AG04450 (cell line): ENCODE results near the gene IQCB1. TPM values are rescaled to one million over a fixed set of nuclear protein-coding genes. Genes with fewer than 3 reads are reported as not detected.

Experiments used
- CTCF ChIA-PET: fragments of 300-600, 350-600 bp; formaldehyde crosslinking; extraction: SDS; loops from one replicate; lab custom pipeline; 2022; ENCODE audit warnings: antibody characterized with exemption, inconsistent platforms; lab: Charles Lee
- POLR2A ChIA-PET: fragments of 350-600 bp; formaldehyde crosslinking; extraction: SDS; loops from one replicate; lab custom pipeline; 2021; ENCODE audit warnings: antibody characterized with exemption, inconsistent platforms; lab: Yijun Ruan, JAX
- DNase-seq: peaks from one replicate; pipeline ENCODE4 v3.0.0-alpha.2; 2011; ENCODE audit warnings: low read depth, low spot score
- H3K27ac ChIP-seq: one replicate; pipeline ENCODE4 v1.5.1; 2012; ENCODE audit warnings: low read depth, low read length, control low read depth
- H3K27me3 ChIP-seq: one replicate; pipeline ENCODE4 v1.6.0; 2012; ENCODE audit warnings: low read length; ENCODE audit not compliant: control insufficient read depth, insufficient read depth
- H3K4me3 ChIP-seq: 2 replicates; pipeline ENCODE4 v1.5.1; 2011; ENCODE audit warnings: mild to moderate bottlenecking, low read depth, low read length, control low read depth
- H3K9me3 ChIP-seq: 2 replicates; pipeline ENCODE4 v1.5.1; 2012; ENCODE audit warnings: low read length; ENCODE audit not compliant: control insufficient read depth, insufficient read depth
- polyA plus RNA-seq: library from polyadenylated mRNA; depleted of rRNA; stranded (reverse); fragments of >200 nt; gene quantifications from 2 replicates; pipeline ENCODE4 v1.2.3, GENCODE V29; 2011
- TF ChIP-seq, protein P1 (sequence below): IDR thresholded peaks from 2 replicates; pipeline ENCODE4 v1.5.1; 2011; ENCODE audit warnings: low read depth, low read length, control low read depth, inconsistent platforms

The IQCB1 gene
- polyA plus RNA-seq, 1 experiment = 19.3 TPM

- Histone ChIP-seq H3K27ac (no peak overlapping the region), H3K4me3 (no peak overlapping the region), H3K9me3 (no peaks in the 10 kb centered on the region), H3K27me3 (peaks cover 7% of the 10 kb centered on the region)
- no peak for DNase-seq
- ChIA-PET CTCF (no interaction called here), POLR2A (no interaction called here)
- TF ChIP-seq, protein P1, sequence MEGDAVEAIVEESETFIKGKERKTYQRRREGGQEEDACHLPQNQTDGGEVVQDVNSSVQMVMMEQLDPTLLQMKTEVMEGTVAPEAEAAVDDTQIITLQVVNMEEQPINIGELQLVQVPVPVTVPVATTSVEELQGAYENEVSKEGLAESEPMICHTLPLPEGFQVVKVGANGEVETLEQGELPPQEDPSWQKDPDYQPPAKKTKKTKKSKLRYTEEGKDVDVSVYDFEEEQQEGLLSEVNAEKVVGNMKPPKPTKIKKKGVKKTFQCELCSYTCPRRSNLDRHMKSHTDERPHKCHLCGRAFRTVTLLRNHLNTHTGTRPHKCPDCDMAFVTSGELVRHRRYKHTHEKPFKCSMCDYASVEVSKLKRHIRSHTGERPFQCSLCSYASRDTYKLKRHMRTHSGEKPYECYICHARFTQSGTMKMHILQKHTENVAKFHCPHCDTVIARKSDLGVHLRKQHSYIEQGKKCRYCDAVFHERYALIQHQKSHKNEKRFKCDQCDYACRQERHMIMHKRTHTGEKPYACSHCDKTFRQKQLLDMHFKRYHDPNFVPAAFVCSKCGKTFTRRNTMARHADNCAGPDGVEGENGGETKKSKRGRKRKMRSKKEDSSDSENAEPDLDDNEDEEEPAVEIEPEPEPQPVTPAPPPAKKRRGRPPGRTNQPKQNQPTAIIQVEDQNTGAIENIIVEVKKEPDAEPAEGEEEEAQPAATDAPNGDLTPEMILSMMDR = no peak
Observed at GRCh38 chr3:121758727-121759450, 76.0 kb downstream of the IQCB1 start.

DNA sequence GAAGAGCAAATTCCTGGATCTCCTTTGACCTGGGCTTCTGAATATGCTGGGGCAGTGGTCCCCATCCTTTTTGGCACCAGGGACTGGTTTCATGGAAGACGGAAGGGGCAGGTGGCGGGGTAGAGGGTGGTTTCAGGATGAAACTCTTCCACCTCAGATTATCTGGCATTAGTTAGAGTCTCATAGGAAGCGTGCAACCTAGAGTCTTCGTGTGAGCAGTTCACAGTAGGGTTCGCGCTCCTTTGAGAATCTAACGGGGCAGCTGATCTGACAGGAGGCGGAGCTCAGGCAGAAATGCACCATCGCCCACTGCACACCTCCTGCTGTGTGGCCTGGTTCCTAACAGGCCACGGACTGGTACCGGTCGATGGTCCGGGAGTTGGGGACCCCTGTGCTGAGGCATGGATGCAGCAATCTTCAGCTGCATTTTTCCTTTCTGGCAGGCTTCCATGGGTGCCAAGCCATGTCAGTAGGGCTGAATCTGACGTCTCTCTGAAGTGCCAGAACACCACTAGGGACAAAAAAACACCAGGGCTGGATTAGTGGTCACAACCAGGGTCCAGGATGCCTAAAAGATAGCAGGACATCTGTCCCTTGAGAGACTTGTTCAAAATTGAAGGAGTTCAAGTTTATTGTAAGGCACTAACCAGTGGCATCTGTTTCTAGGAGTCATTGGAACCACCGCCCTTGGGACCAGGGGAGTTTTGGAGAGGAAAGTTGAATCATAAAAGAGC is 76.9 kb downstream of the IQCB1 start:
- H3K27ac ChIP-seq = no peak overlapping the region
- ChIA-PET POLR2A (no interaction called here), CTCF (no interaction called here)
- peaks cover 7% of the 10 kb centered on the region for H3K27me3 ChIP-seq
- TF ChIP-seq, protein P1 = no peak
- DNase-seq = no peak
- H3K9me3 ChIP-seq = no peaks in the 10 kb centered on the region
- no peak overlapping the region for H3K4me3 ChIP-seq

DNA sequence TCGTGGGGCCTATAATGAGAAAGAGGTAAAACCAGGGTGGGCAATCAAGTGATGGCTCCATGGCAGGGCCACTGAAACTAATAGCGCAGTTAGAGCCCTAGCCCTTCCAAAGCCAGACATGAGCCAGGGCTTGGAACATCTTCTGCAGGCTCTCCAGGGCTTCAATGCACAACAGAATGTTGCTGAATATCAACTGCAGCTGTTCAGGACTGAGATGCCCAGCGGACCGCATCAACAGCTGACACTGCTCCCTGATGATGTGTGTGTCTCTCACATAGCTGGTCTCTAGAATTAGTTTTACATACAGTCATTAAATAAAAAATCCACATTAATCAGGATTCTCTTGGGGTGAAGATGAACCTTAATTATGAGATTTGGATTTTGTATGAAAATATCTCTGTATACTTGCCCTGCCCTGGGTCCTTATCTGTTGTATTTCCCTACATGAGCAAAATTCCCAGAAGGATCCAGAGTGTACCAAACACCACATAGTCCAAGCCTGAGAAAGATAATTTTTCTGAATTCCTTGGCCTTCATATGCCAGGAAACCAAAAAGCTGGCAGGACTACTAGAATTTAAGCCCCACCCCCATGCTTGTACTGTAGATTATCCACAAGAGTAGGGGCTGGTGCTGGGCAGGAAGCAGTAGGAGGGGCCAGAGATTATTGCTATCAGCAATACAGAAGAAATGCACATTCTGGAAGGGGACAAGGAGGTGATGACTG is 77.6 kb downstream of the IQCB1 start:
- H3K27ac ChIP-seq = no peak overlapping the region
- ChIA-PET CTCF (interaction anchor here (0.6 kb wide), 1 partner anchor 56 kb away, joined by 3 read pairs; no protein-coding TSS in a partner anchor), POLR2A (no interaction called here)
- no peak for DNase-seq
- no peaks in the 10 kb centered on the region for H3K9me3 ChIP-seq
- H3K27me3 ChIP-seq = peaks cover 7% of the 10 kb centered on the region
- TF ChIP-seq, protein P1 = no peak
- H3K4me3 ChIP-seq = no peak overlapping the region

- CTCF ChIA-PET = no interaction called here
- Histone ChIP-seq H3K27me3 (no peaks in the 10 kb centered on the region), H3K9me3 (peaks cover 4% of the 10 kb centered on the region; the same call in 1 of the 2 replicates), H3K4me3 (no peak overlapping the region), H3K27ac (no peak overlapping the region)
- no peak for DNase-seq
- POLR2A ChIA-PET = no interaction called here
- TF ChIP-seq, protein P1 = no peak
Observed at GRCh38 chr3:121752772-121753171, 82.1 kb downstream of the IQCB1 start.
